Keratinocyte (primary cell): ENCODE data around the gene G6PC2. TPM values are rescaled to one million over a fixed set of nuclear protein-coding genes. Genes with fewer than 3 reads are reported as not detected.

Experiments used
- DNase-seq: peaks from one replicate; pipeline ENCODE4 v3.0.0-alpha.2; 2011; ENCODE audit warnings: low read depth, missing footprints, low spot score
- FAIRE-seq: peaks from 2 replicates; lab custom pipeline; 2011; peaks lifted over from hg19 to GRCh38; lab: Jason Lieb, UNC
- H2AFZ ChIP-seq: 2 replicates; pipeline ENCODE4 v1.6.0; 2012; ENCODE audit warnings: low read length, control low read depth, inconsistent platforms; ENCODE audit not compliant: control insufficient read depth
- H3K27ac ChIP-seq: 2 replicates; pipeline ENCODE4 v1.5.1; 2011; ENCODE audit warnings: low read length; ENCODE audit not compliant: control insufficient read depth, insufficient read depth
- H3K27me3 ChIP-seq: 3 replicates; pipeline ENCODE4 v1.6.0; 2011; ENCODE audit warnings: low read length; ENCODE audit not compliant: control insufficient read depth, insufficient read depth; ENCODE audit errors: extremely low read depth
- H3K36me3 ChIP-seq, 2 experiments: 2 replicates in 1 of 2; 3 replicates in 1 of 2; pipeline ENCODE4 v1.5.1; 2011; ENCODE audit warnings: low read length in 2 of 2, mild to moderate bottlenecking in 1 of 2; ENCODE audit not compliant: control insufficient read depth in 2 of 2, insufficient read depth in 2 of 2; ENCODE audit errors: extremely low read depth in 1 of 2
- H3K4me1 ChIP-seq: 3 replicates; pipeline ENCODE4 v1.5.1; 2011; ENCODE audit warnings: low read length; ENCODE audit not compliant: control insufficient read depth, insufficient read depth; ENCODE audit errors: extremely low read depth
- H3K4me2 ChIP-seq: 3 replicates; pipeline ENCODE4 v1.6.0; 2011; ENCODE audit warnings: low read depth, low read length; ENCODE audit not compliant: control insufficient read depth, insufficient read depth; ENCODE audit errors: extremely low read depth
- H3K4me3 ChIP-seq, 3 experiments: fragments of 200-600 bp in 1 of 3; sonication (generic) in 1 of 3; 2 replicates in 2 of 3; 3 replicates in 1 of 3; pipeline ENCODE4 v1.5.1; 2011 to 2016; ENCODE audit warnings: low read length in 3 of 3, mild to moderate bottlenecking in 3 of 3, control low read depth in 2 of 3, inconsistent platforms in 1 of 3, low read depth in 1 of 3, mixed read lengths in 1 of 3, mixed run types in 1 of 3, moderate library complexity in 1 of 3; ENCODE audit not compliant: control insufficient read depth in 2 of 3, insufficient read depth in 2 of 3; ENCODE audit errors: extremely low read depth in 1 of 3
- H3K79me2 ChIP-seq: 2 replicates; pipeline ENCODE4 v1.6.0; 2012; ENCODE audit warnings: low read length; ENCODE audit not compliant: control insufficient read depth, insufficient read depth
- H3K9ac ChIP-seq: 3 replicates; pipeline ENCODE4 v1.6.0; 2011; ENCODE audit warnings: low read length; ENCODE audit not compliant: control insufficient read depth, insufficient read depth; ENCODE audit errors: extremely low read depth
- H3K9me1 ChIP-seq: 3 replicates; pipeline ENCODE4 v1.6.0; 2011; ENCODE audit warnings: low read length; ENCODE audit not compliant: control insufficient read depth, insufficient read depth; ENCODE audit errors: extremely low read depth
- H3K9me3 ChIP-seq: 2 replicates; pipeline ENCODE4 v1.5.1; 2012; ENCODE audit warnings: low read depth, low read length; ENCODE audit not compliant: control insufficient read depth
- H4K20me1 ChIP-seq: 3 replicates; pipeline ENCODE4 v1.6.0; 2011; ENCODE audit warnings: low read length; ENCODE audit not compliant: control insufficient read depth, insufficient read depth; ENCODE audit errors: extremely low read depth
- CTCF ChIP-seq, 3 experiments: IDR thresholded peaks in 1 of 3; conservative IDR thresholded peaks in 1 of 3; optimal IDR thresholded peaks in 1 of 3; 2 replicates in 2 of 3; 3 replicates in 1 of 3; pipeline versions ENCODE3 to v1.5.1; 2011; ENCODE audit warnings: low read length in 3 of 3, mild to moderate bottlenecking in 3 of 3, moderate library complexity in 2 of 3, control low read depth in 1 of 3, inconsistent platforms in 1 of 3; ENCODE audit not compliant: insufficient read depth in 2 of 3; ENCODE audit errors: extremely low read depth in 1 of 3
- EZH2 ChIP-seq: IDR thresholded peaks from one replicate; pipeline ENCODE4 v1.6.1; 2012; ENCODE audit warnings: inconsistent platforms, mild to moderate bottlenecking, low read length, moderate library complexity
- dilution Hi-C: fragments of 300-500 bp; cut with MboI; formaldehyde crosslinking; loops from one replicate; pipeline ENCODE4 v1.7.0; 2020; ENCODE audit warnings: low sequenced_read_pairs; ENCODE audit not compliant: extremely low pct_ligation_motif_present
- polyA plus RNA-seq, 5 experiments: library from polyadenylated mRNA; depleted of rRNA in 3 of 5; stranded (reverse) in 3 of 5; stranded (forward) in 1 of 5; unstranded in 1 of 5; fragments of >200 nt; gene quantifications; 1 replicate in 1 of 5; 2 replicates in 3 of 5; 3 replicates in 1 of 5; pipeline versions ENCODE4 v1.2.1 to v1.2.3, GENCODE V29; 2011 to 2012; ENCODE audit warnings: missing spikeins in 2 of 5, low read depth in 1 of 5, low replicate concordance in 1 of 5

The G6PC2 gene
- polyA plus RNA-seq, 1 donor (not counting 4 experiments of a cell fraction or from before 2014, with no cell fraction given), result not detected

DNA sequence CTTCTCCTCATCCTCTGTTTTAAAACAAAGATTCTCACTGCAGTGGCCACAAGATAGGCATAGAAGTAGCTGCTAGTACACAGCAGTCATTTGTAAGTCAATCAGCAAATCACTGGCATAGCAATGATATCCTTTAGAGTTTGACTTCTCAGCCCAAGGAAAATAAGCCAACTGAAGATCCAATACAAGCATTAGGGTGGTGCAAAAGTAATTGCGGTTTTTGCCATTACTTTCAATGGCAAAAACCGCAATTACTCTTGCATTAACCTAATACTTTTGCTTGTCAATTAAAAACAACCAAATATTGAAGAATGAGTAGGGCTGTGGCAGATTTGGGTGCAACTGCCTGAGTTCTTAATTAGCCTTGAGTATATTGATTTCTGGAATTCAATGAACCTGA lies 2.8 kb downstream of the G6PC2 start:
- no peaks in the 10 kb centered on the region for H3K79me2 ChIP-seq
- H3K9me3 ChIP-seq, result no peaks in the 10 kb centered on the region
- no peak for FAIRE-seq
- dilution Hi-C loops, result no loop called here
- DNase-seq, result no peak
- H3K27me3 ChIP-seq, result peaks cover 12% of the 10 kb centered on the region
- no peak overlapping the region for H3K9ac ChIP-seq
- no peaks in the 10 kb centered on the region for H3K4me1 ChIP-seq
- H3K9me1 ChIP-seq, result no peaks in the 10 kb centered on the region
- no peaks in the 10 kb centered on the region for H4K20me1 ChIP-seq
- no peak for TF ChIP-seq CTCF (optimal IDR thresholded peaks at IDR 0.05 in 1 of 3, IDR thresholded peaks at IDR 0.05 in 1 of 3, conservative IDR thresholded peaks at IDR 0.05 in 1 of 3; ENCODE audit: extremely low read depth in 1 of 3, insufficient read depth in 2 of 3, low read length in 3 of 3)
- no peak for TF ChIP-seq EZH2
- H3K36me3 ChIP-seq, result no peaks in the 10 kb centered on the region
- no peak overlapping the region for H3K27ac ChIP-seq
- no peak overlapping the region for H2AFZ ChIP-seq
- H3K4me3 ChIP-seq, result no peak overlapping the region
- H3K4me2 ChIP-seq, result no peak overlapping the region

DNA sequence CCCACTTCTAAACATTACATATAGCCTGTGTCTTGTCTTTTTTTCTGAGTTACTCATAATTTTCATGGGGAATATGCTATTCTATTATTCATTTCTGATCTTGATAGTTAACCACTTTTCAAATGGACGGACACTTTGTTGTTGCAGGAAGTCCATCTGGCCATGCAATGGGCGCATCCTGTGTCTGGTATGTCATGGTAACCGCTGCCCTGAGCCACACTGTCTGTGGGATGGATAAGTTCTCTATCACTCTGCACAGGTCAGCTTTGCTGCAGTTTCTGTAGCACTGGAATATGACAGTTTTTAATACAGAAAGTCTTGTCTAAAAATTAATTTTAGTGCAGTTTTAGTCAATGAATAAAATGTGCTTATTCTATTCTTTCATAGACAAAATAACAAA lies 3.3 kb downstream of the G6PC2 start:
- dilution Hi-C loops, result no loop called here
- Histone ChIP-seq H3K27ac (no peak overlapping the region), H3K9ac (no peak overlapping the region), H3K27me3 (peaks cover 14% of the 10 kb centered on the region), H3K9me1 (no peaks in the 10 kb centered on the region), H3K36me3 (no peaks in the 10 kb centered on the region), H2AFZ (no peak overlapping the region), H3K79me2 (no peaks in the 10 kb centered on the region), H3K4me1 (no peaks in the 10 kb centered on the region), H3K4me2 (no peak overlapping the region), H3K9me3 (no peaks in the 10 kb centered on the region), H4K20me1 (no peaks in the 10 kb centered on the region), H3K4me3 (no peak overlapping the region)
- TF ChIP-seq EZH2 (no peak), CTCF (optimal IDR thresholded peaks at IDR 0.05 in 1 of 3, IDR thresholded peaks at IDR 0.05 in 1 of 3, conservative IDR thresholded peaks at IDR 0.05 in 1 of 3; ENCODE audit: extremely low read depth in 1 of 3, insufficient read depth in 2 of 3, low read length in 3 of 3) (no peak)
- DNase-seq, result no peak
- no peak for FAIRE-seq
